NOMO-1 (cell line): ENCODE measurements around the gene FILIP1L.
A peak's percentile ranks its signal among the peaks of the same experiment; 100 is the strongest.
"Not testable (repeated sequence)": the region's sequence is repeated elsewhere in the genome, so short reads cannot be mapped to it uniquely, and the experiment has no call there.

ENCODE experiments used
- DNase-seq, 2 experiments: peaks; one replicate each; lab custom pipeline; 2025; ENCODE audit not compliant: unreplicated experiment in 2 of 2; lab: John Stamatoyannopoulos, UW

Gene FILIP1L

GRCh38 chr3:100100425-100100824 is 13.9 kb downstream of the FILIP1L start:
- no peak for DNase-seq

- no peak for DNase-seq
Measured at GRCh38 chr3:100099621-100100020, 14.7 kb downstream of the FILIP1L start.

GRCh38 chr3:100098784-100099070 is 15.6 kb downstream of the FILIP1L start:
- no peak for DNase-seq

DNA sequence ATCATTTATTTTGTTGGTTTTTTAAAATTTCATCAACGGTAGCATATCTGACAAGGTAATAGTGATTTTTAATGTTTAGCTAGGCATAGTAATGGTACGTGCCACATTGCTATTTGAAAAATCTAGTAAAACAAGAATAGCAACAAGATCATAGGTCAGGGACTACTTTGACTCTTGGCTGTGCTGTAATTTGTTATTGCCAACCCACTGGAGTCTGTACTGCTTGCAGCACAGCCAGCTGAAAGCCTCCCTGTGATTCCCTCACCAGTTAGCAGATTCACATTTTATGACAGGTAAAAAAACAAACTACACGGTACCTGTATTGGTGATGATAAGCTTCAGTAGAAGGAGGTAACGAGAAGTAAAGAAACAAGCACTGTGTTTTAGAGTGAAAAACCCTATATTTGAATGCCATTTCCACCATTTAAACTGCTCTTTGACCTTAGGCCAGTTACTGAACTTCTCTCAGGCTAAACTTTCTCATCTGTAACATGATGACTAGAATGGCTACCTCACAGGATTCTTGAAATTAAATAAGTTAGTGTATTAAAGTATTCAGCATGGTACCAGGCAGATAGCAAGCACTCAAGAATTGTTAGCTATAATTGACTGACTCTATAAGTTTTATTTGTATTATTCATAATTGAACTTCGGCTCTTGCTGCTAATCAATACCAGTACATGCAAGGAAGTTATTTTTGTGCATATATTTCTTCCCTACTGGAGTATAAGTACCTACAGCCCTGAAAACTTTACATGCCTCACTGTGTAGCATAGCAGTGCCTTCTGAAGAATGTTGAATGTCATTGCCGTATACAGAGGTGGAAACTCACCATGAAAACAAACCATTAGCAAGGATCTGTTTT is 16.1 kb downstream of the FILIP1L start:
- DNase-seq: no peak

- DNase-seq: no peak
Measured at GRCh38 chr3:100096866-100097265, 17.4 kb downstream of the FILIP1L start.

DNA sequence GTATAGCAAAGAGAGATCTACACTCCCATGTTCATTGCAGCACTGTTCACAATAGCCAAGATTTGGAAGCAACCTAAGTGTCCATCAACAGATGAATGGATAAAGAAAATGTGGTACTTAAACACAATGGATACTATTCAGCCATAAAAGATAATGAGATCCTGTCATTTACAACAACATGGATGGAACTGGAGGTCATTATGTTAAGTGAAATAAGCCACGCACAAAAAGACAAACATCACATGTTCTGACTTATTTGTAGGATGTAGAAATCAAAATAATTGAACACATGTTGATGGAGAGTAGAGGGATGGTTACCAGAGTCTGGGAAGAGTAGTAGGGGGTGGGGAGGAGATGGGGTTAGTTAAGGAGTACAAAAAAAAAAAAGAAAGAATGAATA is 18.0 kb downstream of the FILIP1L start:
- not testable (repeated sequence) for DNase-seq

DNA sequence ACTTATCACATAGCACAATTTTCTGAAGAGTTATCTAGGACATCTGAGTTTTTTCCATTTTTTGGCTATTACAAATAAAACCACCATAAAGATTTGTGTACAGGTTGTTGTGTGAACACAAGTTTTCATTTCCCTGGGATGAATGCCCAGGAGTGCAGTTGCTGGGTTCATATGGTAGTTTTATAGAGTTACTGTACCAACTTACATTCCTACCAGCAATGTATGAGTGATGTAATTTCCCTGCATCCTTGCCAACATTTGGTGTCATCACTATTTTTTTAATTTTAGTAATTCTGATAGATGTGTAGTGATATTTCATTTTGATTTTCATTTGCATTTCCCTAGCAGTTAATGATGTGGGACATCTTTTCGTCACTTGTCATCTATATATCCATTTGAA is 20.5 kb downstream of the FILIP1L start:
- DNase-seq: no peak

DNA sequence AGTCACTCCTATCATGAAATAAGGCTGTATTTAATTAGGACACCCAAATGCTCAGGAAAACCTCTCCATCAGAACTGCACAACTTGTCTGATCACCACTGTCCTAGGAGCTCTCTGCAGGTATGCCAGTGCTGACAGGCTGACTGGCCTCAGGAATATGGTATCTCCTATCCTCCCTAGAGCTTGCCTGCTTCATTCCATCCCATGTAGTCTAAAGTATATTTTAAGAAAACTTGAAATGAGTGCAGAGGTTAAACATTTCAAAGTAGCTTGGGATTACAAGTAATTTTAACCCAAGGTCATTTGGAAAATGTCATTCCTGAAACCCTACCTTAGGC is 23.7 kb downstream of the FILIP1L start:
- no peak for DNase-seq

DNA sequence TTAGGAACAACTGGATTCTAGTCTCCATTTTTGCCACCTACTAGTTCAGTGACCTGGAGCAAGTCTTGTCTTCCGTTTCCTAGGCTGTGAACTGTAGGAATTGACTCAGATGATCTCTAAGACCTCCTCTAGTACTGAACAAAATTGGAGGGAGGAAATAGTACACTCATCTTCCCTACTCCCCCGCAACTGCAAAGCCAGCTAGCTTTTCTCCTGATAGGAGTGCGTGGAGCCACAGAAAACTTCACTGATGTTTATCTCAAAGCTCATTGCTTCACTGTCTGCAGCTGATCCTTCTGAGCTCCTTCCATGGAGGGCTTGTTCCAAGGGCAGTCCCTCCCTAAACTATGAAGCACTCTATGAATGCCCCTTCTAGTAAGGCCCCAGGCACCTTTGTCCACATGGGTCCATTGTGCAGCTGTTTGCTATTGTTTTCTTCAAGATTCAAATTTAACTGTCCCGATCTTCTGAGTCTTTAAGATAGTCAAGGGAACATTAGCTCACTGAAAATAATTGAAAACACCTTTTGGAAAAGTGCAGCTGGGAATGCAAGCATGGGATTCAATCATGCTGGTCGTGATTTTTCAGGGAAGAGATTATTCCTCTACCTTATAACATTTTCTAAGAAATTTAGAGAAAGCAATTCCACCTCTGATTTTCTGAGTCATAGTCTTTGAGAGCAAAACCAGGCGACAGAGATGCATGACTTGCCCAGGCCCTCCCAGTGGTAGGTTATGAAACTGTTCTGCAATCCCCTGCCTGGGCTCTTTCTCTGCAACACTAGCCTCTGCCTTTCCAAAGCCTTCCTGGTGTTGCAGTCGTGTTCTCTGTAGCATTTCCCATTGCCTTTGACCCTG is 24.3 kb downstream of the FILIP1L start:
- peak; percentile 56 to 66 for DNase-seq

DNA sequence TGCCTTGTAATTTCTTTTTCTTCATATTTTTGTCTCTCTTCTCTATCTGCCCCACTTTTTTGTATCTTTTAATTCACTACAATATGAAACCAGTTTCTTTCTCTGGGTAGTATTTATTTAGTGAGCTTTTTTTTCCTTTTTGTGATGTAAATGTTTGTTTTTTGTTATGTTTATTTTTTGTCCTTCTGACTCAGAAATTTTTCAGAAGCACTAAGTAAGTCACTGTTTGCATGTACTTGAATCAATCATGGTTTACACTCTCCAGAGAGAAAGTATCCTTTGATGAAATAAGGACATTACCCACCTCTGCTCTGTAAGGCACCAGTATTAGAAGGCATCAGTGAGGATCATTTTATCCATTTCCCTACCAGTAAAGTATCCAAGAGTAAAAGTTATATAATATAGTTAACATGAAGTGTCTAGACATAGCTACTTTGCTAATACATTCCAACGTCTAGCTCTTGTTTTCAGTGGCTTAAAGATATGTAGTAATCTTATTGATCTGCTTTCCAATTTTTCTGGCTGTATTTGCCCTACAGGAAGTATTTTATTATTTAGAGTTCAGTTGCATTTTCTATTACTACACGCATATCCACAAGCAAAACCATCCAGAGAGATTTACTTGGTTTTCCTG is 25.4 kb downstream of the FILIP1L start:
- no peak for DNase-seq

DNA sequence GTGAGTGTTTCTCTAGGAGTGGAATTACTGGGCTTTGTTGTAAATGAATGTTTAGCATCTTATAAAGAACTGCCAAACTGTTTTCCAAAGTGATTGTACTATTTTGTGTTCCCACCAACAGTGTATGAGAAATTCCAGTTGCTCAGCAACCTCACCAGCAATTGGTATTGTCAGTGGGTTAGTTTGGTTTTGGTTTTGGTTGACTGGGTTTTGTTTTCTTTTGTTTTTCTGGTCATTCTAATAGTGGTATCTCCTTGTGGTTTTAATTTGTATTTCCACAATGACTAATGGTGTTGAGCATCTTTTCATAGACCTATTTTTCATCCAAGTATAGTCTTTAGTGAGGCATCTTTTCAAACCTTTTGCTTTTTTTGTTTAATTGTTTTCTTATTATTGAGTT is 27.1 kb downstream of the FILIP1L start:
- no peak for DNase-seq

DNA sequence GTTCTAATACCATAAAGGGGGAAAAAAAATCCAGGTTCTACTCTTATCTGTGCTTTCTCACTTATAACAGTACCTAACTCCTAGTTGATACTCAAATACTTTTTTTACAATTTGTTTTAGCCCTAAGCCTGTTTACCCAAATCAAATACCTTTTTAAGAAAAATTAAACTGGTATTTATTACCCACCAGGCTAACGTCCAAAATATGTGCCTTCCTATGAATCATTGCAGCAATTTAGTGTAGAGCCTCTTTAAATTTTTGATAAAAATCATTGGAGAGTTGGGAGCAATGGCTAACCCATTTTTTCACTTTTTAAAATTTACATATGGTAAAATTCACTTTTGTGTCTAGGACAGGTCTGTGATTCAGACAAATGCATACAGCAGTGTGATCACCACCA is 27.9 kb downstream of the FILIP1L start:
- no peak for DNase-seq

GRCh38 chr3:100084100-100084806 is 30.0 kb downstream of the FILIP1L start:
- peak in 1 of 2 experiments; percentile 72 for DNase-seq

DNA sequence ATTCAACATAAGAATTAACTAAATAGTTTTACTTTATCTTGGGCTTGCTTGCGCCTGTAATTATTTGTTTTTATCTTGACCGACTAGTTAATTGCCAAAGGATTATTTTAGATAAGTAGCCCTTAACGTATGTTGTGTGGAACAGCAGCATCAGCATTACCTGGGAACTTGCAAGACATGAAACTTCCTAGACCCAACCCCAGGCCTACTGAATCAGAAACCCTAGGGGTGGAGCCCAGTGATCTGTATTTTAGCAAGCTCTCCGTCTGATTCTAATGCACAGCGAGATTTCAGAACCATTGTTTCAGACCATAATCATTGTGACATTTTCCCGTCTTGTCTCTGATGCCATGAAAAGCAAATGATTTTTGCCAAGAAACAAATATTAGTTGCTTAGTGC is 31.1 kb downstream of the FILIP1L start:
- DNase-seq: no peak

DNA sequence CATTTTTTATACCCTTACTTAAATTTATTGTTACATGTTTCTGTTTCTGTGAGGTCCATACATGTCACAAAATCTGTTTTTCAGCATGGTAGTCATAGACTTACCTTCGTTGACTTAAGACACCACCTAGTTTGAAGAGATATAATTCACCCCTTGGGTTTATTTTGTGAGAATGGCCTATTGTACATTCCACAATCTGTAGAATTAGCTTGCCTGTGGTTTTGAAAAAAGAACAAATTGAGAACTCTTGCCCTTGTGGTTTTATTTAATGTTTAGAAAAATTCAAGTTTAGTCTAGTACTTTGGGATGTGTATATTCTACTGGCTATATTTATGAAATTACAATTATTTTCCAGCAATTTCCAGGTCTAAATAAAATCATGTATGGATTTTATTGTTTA is 31.6 kb downstream of the FILIP1L start:
- no peak for DNase-seq

GRCh38 chr3:100081986-100082692 is 32.2 kb downstream of the FILIP1L start:
- no peak for DNase-seq

GRCh38 chr3:100081311-100081710 is 33.0 kb downstream of the FILIP1L start:
- no peak for DNase-seq

DNA sequence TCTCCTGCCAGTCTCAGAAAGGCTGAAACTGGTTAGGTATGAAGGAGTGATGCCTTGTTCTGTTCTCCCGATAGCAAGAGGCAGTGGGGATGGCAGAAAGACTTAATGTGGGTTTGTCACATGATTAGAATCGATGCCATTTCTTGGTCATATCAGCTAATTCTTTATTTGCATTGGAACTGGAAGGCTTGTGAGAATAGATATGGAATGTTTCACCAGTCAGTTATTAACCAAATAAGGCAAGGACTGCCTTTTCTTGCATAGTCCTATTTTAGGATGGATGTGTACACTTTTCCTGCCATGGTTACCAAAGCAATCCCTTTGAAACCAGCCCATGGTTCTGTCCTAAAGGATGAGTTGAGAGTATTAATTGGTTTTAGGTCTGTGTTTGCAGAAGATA is 33.7 kb downstream of the FILIP1L start:
- no peak for DNase-seq

DNA sequence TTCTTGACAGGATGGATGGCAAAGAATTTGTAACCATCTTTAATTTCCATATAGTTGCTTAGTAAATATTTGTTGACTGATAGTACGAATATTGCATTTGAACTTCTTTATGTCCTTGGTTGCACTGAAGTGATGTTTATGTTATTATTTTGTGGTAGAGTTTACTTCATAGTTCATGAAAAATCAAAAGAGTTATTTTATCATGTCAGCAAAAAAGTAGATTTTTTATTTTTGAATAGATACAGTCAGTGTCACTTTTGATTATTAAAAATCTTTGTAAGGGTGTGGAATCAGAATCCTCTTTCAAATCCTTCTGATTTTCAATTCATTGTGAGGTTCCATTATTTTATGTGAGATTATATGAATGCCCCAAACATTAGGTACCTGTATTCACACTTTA is 35.0 kb downstream of the FILIP1L start:
- DNase-seq: no peak

GRCh38 chr3:100076731-100077529 is 37.4 kb downstream of the FILIP1L start:
- DNase-seq: no peak
